Superior temporal gyrus (tissue), 1 donor: ENCODE data around the gene SEC14L2.
"Not testable (repeated sequence)": the region's sequence is repeated elsewhere in the genome, so short reads cannot be mapped to it uniquely, and the experiment has no call there.

Experiments
- DNase-seq: peaks from one replicate; pipeline ENCODE4 v3.0.0-alpha.2; 2016; ENCODE audit errors: extremely low spot score

SEC14L2 gene

DNA sequence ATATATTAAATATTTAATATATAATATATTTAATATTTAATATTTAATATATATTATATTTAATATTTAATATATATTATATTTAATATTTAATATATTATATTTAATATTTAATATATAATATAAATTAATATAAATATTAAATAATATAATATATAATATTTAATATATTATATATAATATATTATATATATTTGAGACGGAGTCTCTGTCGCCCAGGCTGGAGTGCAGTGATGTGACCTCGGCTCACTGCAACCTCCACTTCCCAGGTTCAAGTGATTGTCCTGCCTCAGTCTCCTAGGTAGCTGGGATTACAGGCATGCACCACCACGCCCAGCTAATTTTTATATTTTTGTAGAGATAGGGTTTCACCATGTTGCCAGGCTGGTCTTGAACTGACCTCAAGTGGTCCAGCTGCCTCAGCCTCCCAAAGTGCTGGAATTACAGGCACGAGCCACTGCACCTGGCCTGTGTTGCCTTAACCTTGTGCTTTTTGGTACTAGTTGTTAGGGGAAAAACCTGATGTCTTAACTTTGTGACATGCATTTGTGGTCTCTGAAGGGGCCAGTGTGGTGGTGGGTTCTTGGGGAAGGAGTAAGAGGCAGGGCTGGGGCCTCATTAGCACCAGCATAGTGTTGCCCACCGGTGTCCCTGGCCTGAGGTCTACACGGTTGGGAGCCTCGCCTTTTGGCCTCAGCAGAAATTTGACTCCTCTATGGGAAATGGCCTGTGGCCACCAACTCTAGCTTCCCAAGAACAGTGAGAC is 58.4 kb downstream of the SEC14L2 start:
- no peak for DNase-seq

GRCh38 chr22:30457981-30458380 is 61.2 kb downstream of the SEC14L2 start:
- no peak for DNase-seq

GRCh38 chr22:30459181-30460052 is 62.6 kb downstream of the SEC14L2 start:
- DNase-seq: no peak

- no peak for DNase-seq
Observed at GRCh38 chr22:30460147-30460546, 63.3 kb downstream of the SEC14L2 start.

DNA sequence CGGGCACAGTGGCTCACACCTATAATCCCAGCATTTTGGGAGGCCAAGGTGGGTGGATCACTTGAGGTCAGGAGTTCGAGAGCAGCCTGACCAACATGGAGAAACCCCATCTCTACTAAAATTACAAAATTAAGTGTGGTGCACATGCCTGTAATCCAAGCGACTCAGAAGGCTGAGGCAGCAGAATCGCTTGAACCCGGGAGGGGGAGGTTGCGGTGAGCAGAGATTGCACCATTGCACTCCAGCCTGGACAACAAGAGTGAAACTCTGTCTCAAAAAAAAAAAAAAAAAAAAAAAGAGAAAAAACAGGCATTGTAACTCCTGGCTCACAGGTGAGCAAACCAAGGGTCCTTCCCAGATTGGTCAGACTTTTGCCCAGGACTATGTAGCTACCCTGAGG is 63.7 kb downstream of the SEC14L2 start:
- DNase-seq: not testable (repeated sequence)

DNA sequence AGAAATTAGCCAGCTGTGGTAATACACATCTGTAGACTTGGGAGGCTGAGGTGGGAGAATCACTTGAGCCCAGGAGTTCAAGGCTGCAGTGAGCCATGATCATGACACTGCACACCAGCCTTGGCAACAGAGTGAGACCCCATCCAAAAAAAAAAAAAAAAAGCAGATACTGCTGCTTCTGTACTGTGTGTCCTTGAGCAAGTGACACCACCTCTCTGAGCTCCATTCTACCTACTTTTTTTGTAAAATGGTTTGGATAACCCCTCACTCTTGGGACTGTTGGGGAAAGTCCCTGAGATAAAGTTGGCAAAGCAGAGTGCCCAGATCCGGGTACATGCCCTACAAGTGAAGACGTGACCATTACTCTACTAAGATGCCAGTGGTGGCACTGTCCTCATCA is 72.3 kb downstream of the SEC14L2 start:
- DNase-seq: no peak

GRCh38 chr22:30470655-30471054 is 73.8 kb downstream of the SEC14L2 start:
- DNase-seq: no peak

DNA sequence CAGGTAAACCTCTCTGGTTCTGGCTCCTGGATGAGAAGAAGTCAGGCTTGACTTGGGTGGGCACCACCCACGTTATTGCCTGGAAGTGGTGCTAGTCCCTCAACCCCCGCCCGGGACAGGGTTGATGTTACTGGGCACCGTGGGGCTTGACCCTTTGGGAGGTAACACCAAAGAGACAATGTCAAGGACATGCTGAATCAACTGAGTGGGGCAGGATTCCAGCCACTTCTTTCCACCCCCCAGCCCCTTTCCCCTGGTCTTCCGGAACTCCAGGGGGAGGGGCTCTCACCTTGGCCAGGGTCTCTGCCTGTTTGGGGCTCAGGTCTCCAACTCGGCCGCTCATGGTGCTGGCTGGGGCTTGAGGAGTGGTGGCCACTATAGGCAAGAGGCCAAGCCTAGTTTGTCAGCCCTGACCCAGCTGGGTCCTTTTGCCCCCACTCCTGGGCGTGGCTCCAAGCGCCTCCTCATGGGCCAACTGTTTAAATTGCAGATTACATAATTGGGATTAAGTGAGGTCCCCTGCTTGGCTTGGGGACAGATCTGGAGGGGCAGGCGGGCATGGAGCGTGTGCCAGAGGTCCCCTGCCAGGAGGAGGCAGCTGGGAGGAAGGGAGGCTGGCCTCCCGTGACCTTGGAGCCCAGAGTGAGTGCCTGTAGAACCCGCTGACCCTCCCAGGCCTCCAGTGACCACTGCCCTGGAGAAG is 74.9 kb downstream of the SEC14L2 start, which contains the start of gene SEC14L3:
Gene SEC14L3 (minus strand): TSS at position 402 of the 703 bp plus-strand sequence. CDS start 59 bp downstream, at position 343.
- DNase-seq: no peak

DNA sequence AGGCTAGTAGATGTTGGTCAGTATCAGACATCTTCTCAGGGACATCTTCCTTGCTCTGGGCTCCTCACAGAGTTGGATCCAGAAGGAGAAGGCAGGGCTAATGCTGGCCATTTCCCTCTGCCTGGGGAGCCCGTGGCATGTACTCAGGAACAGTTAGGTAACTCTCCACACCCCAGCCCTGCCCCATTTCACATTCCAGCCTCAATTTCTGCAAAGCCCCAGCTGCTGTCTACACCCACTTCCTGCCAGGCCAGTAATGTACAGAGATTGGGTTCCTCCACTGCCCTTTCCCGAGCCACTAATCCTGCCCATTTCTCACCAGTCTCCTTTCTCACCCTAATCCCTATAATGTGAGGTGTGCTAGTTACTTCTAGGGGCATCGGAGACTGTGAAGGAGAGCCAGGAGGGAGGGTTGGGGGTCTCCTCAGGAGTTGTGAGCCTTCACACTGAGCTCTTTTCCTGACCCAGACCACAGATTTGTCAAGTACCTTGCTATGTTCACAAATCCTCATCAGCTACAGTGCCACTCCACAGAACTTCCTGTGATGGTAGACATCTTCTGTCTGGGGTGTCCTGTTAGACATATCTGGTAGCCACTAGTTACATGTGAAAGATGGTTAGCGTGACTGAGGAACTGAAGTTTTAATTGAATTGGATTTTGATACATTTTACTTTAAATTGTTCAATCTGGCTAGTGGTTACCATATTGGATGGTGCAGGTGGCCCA is 76.3 kb downstream of the SEC14L2 start:
- no peak for DNase-seq

GRCh38 chr22:30474121-30474520 is 77.3 kb downstream of the SEC14L2 start:
- DNase-seq: no peak
